ENCODE results near the gene NDEL1.
A peak's percentile ranks its signal among the peaks of the same experiment; 100 is the strongest.

The NDEL1 gene

GRCh38 chr17:8417806-8418205 is 17.9 kb upstream of the NDEL1 start:
- DNase-seq (ENCODE audit: low read depth): no peak

- no peak for DNase-seq (ENCODE audit: low read depth)
Observed at GRCh38 chr17:8418471-8418870, 17.2 kb upstream of the NDEL1 start.

DNA sequence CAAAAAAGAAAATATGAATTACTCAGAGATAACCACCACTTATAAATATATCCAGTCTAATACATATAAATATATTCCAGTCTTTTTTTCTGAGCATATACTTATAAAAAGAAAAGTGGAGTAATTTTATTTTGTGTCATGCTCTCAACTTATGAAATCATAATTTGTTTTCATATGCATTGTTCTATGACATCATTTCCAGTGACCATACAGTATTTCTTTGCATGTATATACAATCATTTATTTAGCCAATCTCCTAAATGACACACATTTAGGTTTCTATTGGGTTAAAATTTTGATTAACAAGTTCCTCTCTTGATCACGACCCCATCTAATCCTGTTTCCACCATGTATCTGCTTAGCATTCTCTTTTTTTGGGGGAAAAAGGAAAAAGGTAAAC is 16.4 kb upstream of the NDEL1 start:
- DNase-seq (ENCODE audit: low read depth): no peak

GRCh38 chr17:8420041-8420934 is 15.4 kb upstream of the NDEL1 start:
- DNase-seq (ENCODE audit: low read depth): no peak

GRCh38 chr17:8421571-8421970 is 14.1 kb upstream of the NDEL1 start:
- DNase-seq (ENCODE audit: low read depth): no peak

- no peak for DNase-seq (ENCODE audit: low read depth)
Observed at GRCh38 chr17:8426094-8426720, 9.5 kb upstream of the NDEL1 start.

- no peak for DNase-seq (ENCODE audit: low read depth)
Observed at GRCh38 chr17:8426802-8427201, 8.9 kb upstream of the NDEL1 start.

- no peak for DNase-seq (ENCODE audit: low read depth)
Observed at GRCh38 chr17:8430966-8431365, 4.7 kb upstream of the NDEL1 start.

DNA sequence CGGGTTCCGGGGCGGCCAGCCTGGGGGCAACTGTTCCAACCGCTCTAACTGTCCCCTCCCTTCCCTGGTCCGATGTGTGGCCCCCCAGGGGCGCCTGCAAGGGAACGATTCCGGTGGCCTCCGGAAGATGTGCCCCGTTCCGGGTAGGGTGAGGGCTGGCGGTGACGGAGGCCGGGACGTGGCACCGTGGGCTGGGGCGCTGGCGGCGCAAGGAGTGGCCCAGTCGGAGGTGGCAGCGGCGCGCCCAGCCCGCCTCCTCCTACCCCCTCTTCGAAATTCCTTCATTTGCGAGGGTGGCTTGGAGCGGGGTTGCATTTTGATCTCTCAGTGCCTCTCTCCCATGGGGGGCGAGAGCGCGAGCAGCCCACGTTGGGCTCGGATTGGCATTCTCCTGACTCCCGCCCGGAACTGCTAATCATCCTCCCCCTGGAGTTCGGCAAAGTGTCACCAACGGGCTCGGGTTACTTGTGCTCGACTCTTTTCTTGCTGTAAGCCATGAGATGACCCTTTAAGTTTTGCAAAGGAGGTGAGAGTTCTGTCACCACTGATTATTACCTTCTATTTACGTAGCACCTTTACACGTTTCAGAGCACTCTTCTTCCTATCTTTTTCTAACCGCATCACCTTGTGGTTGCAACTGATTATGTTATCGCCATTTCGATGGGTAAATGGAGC is 622 bp downstream of the NDEL1 start:
- peak; percentile 47 for DNase-seq (ENCODE audit: low read depth)

DNA sequence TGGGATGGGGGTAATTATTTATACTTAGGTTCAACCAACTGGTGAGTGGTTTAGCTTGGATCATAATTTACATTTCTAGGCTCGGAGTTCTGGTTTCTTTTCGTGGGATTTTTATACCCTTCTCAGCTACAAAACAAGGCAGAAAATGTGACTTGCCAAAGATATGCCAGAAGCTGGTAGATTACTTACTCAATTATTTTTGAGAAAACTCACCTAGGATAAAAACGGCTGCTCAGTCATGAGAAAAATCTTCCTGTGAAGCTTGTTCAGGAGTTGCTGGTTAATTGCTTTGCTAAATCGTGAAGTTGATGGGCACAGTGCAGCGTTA is 1.1 kb downstream of the NDEL1 start:
- no peak for DNase-seq (ENCODE audit: low read depth)

- DNase-seq (ENCODE audit: low read depth): no peak
Observed at GRCh38 chr17:8438441-8438840, 2.8 kb downstream of the NDEL1 start.

- no peak for DNase-seq (ENCODE audit: low read depth)
Observed at GRCh38 chr17:8439681-8440080, 4.0 kb downstream of the NDEL1 start.

DNA sequence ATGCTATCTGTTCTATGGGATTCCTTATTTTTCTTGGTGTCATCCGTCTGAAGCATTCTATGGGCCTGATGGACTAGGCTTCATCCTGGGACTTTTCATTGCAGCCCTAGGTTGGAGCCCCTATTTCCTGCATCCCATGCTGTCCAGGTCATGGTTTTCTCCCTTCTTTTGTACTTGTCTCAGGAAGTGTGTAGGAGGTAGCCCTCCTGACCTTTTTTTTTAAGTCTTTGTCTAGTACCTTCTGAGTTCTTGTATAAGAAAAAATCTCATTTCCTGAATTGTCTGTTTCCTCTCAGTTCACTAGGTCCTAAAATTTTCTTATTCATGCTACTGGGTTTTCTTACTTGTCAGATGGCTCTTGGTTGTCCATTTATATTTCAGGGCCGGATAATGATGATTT is 6.0 kb downstream of the NDEL1 start:
- DNase-seq (ENCODE audit: low read depth): no peak

DNA sequence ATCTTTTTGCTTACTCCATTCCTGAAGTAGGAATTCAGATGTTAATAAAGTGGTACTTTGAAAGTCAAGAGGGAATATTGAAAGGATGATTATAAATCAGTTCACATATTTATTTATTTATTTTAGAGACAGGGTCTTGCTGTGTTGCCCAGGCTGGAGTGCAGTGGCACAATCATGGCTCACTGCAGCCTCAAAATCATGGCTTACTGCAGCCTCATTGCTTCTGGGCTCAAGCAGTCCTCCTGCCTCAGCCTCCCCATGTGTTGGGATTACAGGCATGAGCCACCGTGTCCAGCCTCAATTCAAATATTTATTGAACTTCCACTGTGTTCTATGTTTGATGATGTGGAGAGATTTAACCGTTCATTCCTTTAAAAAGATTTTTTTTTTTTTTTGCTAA is 6.6 kb downstream of the NDEL1 start:
- DNase-seq (ENCODE audit: low read depth): no peak

GRCh38 chr17:8443756-8444155 is 8.1 kb downstream of the NDEL1 start:
- DNase-seq (ENCODE audit: low read depth): no peak

DNA sequence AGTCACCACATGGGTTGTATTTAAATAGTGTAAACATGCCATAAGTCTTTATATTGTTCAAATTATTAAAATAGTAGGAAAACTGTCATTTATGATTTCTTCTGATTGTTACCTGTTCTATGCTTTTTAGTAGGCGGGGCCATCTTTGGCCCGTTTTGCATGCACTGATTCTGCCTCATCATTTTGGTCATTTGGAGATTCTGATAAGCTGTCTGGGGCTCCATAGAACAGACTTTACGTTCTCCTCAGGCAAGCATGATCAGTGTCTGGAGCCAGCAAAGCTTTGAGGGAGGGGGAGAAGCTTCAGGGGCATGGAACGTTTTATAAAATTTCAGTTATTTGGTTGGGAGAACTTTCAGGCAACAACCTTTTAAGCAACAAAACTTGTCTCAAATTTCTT is 8.8 kb downstream of the NDEL1 start:
- DNase-seq (ENCODE audit: low read depth): no peak

DNA sequence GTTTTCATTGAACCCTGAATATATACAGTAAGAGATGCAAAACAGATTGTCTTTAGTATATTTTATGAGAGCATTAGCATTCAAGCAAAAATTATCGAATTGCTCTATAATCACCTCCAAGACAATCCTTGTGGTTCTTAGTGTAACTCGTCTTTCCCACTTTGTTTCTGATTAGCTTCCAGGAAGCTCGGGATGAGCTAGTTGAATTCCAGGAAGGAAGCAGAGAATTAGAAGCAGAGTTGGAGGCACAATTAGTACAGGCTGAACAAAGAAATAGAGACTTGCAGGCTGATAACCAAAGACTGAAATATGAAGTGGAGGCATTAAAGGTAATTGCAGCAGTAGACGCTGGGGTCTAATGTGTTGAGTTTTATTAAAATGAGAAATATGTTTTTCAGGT is 9.9 kb downstream of the NDEL1 start:
- DNase-seq (ENCODE audit: low read depth): no peak

DNA sequence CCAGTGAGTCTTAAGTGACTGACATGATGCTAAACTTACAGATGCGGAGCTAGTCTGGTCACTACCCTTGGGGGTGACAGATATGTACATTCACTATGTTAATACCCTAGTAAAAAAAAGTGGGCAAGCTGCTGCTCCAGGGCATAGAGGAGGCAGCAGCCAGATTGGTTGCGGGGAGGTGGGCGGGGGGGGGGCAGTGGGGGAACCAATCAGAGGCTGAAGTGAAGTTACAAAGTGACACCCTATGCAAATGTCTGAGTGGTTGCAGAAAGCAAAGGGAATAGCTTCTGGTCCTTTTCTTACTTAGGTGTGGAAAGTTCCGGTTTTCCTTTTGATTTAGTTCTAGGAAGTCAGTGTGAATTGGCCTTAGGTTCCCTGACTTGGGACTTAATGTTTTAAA is 12.1 kb downstream of the NDEL1 start:
- no peak for DNase-seq (ENCODE audit: low read depth)

GRCh38 chr17:8448310-8448709 is 12.6 kb downstream of the NDEL1 start:
- no peak for DNase-seq (ENCODE audit: low read depth)

GRCh38 chr17:8451933-8452614 is 16.4 kb downstream of the NDEL1 start:
- no peak for DNase-seq (ENCODE audit: low read depth)

GRCh38 chr17:8453326-8453725 is 17.6 kb downstream of the NDEL1 start:
- no peak for DNase-seq (ENCODE audit: low read depth)

- DNase-seq (ENCODE audit: low read depth): no peak
Observed at GRCh38 chr17:8455665-8456209, 20.1 kb downstream of the NDEL1 start.

Data from activated T-helper 1 cell treated with Interleukin-2 at 50 U/mL for 16 hours (primary cell).